ENCODE results near the gene GADD45B.

The GADD45B gene

DNA sequence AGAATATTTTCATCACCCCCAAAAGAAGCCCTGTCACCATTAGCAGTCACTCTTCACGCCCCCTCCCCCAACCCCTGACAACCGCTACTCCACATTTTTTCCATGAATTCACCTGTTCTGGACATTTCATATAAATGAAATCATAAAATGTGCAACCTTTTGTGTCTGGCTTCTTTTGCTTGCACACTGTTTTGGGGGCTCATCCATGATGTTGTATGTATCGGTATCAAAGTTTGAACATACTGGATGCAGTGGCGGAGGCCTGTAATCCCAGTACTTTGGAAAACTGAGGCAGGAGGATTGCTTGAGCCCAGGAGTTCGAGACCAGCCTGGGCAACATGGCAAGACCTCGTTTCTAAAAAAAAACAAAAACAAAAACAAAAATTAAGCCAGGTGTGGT is 7.2 kb downstream of the GADD45B start:
- peak in 1 of 2 donors; percentile 50 for DNase-seq (ENCODE audit: low read depth in 2 of 2)
- TF ChIP-seq, protein P1, sequence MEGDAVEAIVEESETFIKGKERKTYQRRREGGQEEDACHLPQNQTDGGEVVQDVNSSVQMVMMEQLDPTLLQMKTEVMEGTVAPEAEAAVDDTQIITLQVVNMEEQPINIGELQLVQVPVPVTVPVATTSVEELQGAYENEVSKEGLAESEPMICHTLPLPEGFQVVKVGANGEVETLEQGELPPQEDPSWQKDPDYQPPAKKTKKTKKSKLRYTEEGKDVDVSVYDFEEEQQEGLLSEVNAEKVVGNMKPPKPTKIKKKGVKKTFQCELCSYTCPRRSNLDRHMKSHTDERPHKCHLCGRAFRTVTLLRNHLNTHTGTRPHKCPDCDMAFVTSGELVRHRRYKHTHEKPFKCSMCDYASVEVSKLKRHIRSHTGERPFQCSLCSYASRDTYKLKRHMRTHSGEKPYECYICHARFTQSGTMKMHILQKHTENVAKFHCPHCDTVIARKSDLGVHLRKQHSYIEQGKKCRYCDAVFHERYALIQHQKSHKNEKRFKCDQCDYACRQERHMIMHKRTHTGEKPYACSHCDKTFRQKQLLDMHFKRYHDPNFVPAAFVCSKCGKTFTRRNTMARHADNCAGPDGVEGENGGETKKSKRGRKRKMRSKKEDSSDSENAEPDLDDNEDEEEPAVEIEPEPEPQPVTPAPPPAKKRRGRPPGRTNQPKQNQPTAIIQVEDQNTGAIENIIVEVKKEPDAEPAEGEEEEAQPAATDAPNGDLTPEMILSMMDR (IDR thresholded peaks at IDR 0.05; ENCODE audit: low read depth, low read length), result no peak
- H3K4me3 ChIP-seq (replicated peaks in 1 of 2; ENCODE audit: low read depth in 2 of 2, low read length in 2 of 2), result no peak overlapping the region

- no peak for DNase-seq (ENCODE audit: low read depth in 2 of 2)
- no peak overlapping the region for H3K4me3 ChIP-seq (replicated peaks in 1 of 2; ENCODE audit: low read depth in 2 of 2, low read length in 2 of 2)
- TF ChIP-seq, protein P1 (IDR thresholded peaks at IDR 0.05; ENCODE audit: low read depth, low read length), result no peak
Measured at GRCh38 chr19:2483484-2484151, 7.7 kb downstream of the GADD45B start.

- TF ChIP-seq, protein P1 (IDR thresholded peaks at IDR 0.05; ENCODE audit: low read depth, low read length), result no peak
- H3K4me3 ChIP-seq (replicated peaks in 1 of 2; ENCODE audit: low read depth in 2 of 2, low read length in 2 of 2), result no peak overlapping the region
- DNase-seq (ENCODE audit: low read depth in 2 of 2), result no peak
Measured at GRCh38 chr19:2484178-2484937, 8.4 kb downstream of the GADD45B start.

DNA sequence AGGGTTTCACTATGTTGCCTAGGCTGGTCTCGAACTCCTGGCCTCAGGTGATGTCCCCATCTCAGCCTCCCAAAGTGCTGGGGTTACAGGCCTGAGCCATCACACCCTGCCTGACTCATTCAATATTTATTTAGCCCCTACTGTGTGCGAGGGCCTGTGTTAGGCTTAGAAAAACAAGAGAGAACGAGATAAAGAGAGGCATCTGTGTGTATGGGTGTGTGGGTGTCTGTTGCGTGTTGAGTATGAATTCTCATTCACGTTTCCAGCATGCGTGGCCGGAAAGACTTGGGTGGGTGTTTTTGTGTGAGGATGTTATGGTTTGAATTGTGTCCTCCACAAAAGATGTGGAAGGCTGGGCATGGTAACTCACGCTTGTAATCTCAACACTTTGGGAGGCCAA is 9.5 kb downstream of the GADD45B start:
- no peak overlapping the region for H3K4me3 ChIP-seq (replicated peaks in 1 of 2; ENCODE audit: low read depth in 2 of 2, low read length in 2 of 2)
- DNase-seq (ENCODE audit: low read depth in 2 of 2), result no peak

DNA sequence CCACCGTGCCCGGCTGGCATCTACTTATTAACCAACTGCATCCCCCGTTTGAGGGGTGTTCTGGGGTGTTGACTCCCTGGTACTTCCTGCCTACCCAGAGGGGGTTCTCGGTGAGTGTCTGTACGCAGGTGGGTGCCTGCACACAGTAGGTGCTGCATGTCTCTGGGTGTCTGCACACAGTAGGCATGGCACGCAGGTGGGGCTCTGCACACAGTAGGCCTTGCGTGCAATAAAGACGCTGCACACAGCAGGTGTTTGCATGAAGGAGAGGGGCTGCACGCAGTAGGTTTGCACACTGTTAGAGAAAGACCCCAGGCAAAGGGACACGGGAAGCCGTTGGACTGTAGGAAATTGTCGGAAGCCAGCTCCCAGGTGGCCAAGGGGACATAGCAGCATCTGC is 11.2 kb downstream of the GADD45B start:
- TF ChIP-seq, protein P1 (IDR thresholded peaks at IDR 0.05; ENCODE audit: low read depth, low read length), result no peak
- no peak for DNase-seq (ENCODE audit: low read depth in 2 of 2)
- H3K4me3 ChIP-seq (replicated peaks in 1 of 2; ENCODE audit: low read depth in 2 of 2, low read length in 2 of 2), result no peak overlapping the region

More for the DNA sequence above, 9.5 kb downstream of the GADD45B start:
- TF ChIP-seq, protein P1 (IDR thresholded peaks at IDR 0.05; ENCODE audit: low read depth, low read length), result no peak

DNA sequence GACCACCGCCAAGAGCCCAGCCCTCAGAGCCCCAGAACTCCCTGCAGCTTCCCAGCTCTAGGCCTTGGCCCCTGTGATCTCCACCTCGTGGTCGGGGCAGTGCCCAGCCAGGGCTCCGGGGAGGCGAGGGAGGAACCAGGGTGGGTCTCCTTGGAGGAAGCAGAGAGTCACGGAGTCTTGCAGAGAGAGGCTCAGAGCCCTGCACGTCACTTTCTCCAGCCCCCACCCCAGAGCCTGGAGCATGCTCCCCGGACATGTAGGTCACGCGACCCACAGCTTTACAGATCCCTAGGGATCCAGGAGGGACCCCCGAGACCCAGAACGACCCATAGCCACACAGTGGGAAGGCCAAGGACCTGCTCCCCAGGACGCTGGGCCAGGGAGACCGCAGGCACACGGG is 11.9 kb downstream of the GADD45B start:
- no peak overlapping the region for H3K4me3 ChIP-seq (replicated peaks in 1 of 2; ENCODE audit: low read depth in 2 of 2, low read length in 2 of 2)
- DNase-seq (ENCODE audit: low read depth in 2 of 2), result no peak
- TF ChIP-seq, protein P1 (IDR thresholded peaks at IDR 0.05; ENCODE audit: low read depth, low read length), result no peak

Measured in cardiac fibroblast (primary cell).